HepG2 (cell line): ENCODE results near the gene AP3B1. TPM values are rescaled to one million over a fixed set of nuclear protein-coding genes. Genes with fewer than 3 reads are reported as not detected.

Experiments used
- ATAC-seq: fragments of 200-7000 bp; cut with Tn5 transposase; 3 replicates; pipeline ENCODE4 v1.9.1; 2020; ENCODE audit warnings: mild to moderate bottlenecking, moderate library complexity
- BruUV-seq: library from RNA; stranded (reverse); fragments of 400-500 nt; replicated peaks from 2 replicates; lab custom pipeline; 2021; lab: Mats Ljungman, UMichigan
- CTCF ChIA-PET: fragments of 300-600 bp; formaldehyde crosslinking; extraction: SDS; loops from one replicate; lab custom pipeline; 2021; ENCODE audit warnings: low total read pairs, inconsistent platforms, low intra/inter-chr PET ratio; lab: Yijun Ruan, JAX
- POLR2A ChIA-PET: fragments of 350-600 bp; sonication (Branson Sonifier 250); formaldehyde crosslinking; loops from one replicate; lab custom pipeline; 2020; ENCODE audit warnings: antibody characterized with exemption, inconsistent platforms; lab: Yijun Ruan, JAX
- DNase-seq: peaks from one replicate; pipeline ENCODE4 v3.0.0-alpha.2; 2015; ENCODE audit warnings: low spot score
- FAIRE-seq: peaks from 3 replicates; lab custom pipeline; 2011; peaks lifted over from hg19 to GRCh38; lab: Jason Lieb, UNC
- H2AFZ ChIP-seq: one replicate; pipeline ENCODE4 v1.6.1; 2011; ENCODE audit warnings: low read length, inconsistent platforms
- H3K27ac ChIP-seq: fragments of 300-600 bp; 3 replicates; pipeline ENCODE4 v1.8.0; 2011; ENCODE audit warnings: mixed run types, mild to moderate bottlenecking, mixed read lengths, low read length, inconsistent platforms; ENCODE audit not compliant: insufficient read depth; ENCODE audit errors: extremely low read length
- H3K27me3 ChIP-seq, 2 experiments: fragments of 200-600 bp in 1 of 2; 2 replicates in 1 of 2; 3 replicates in 1 of 2; pipeline versions ENCODE4 v1.6.0 to v1.8.0; 2011; ENCODE audit warnings: low read length in 2 of 2, mild to moderate bottlenecking in 2 of 2, moderate library complexity in 2 of 2, inconsistent platforms in 1 of 2; ENCODE audit not compliant: insufficient read depth in 2 of 2, control insufficient read depth in 1 of 2
- H3K36me3 ChIP-seq, 2 experiments: fragments of 200-600 bp in 1 of 2; replicated peaks in 1 of 2; 2 replicates in 1 of 2; 3 replicates in 1 of 2; pipeline versions ENCODE4 v1.5.1 to v1.8.0; 2011; ENCODE audit warnings: low read length in 2 of 2, inconsistent platforms in 1 of 2; ENCODE audit not compliant: insufficient read depth in 2 of 2, control insufficient read depth in 1 of 2
- H3K4me1 ChIP-seq: 2 replicates; pipeline ENCODE4 v1.5.1; 2012; ENCODE audit warnings: low read length, inconsistent platforms; ENCODE audit not compliant: insufficient read depth
- H3K4me2 ChIP-seq: 2 replicates; pipeline ENCODE4 v1.6.0; 2011; ENCODE audit warnings: low read depth, low read length, inconsistent platforms
- H3K4me3 ChIP-seq, 3 experiments: fragments of 200-600 bp in 1 of 3; sonication (generic), shearing (Covaris generic) in 1 of 3; replicated peaks in 1 of 3; 2 replicates each; pipeline ENCODE4 v1.5.1; 2011 to 2016; ENCODE audit warnings: low read length in 3 of 3, inconsistent platforms in 2 of 3, low read depth in 2 of 3, mild to moderate bottlenecking in 2 of 3, control low read depth in 1 of 3, mixed read lengths in 1 of 3; ENCODE audit not compliant: insufficient read depth in 1 of 3
- H3K79me2 ChIP-seq: one replicate; pipeline ENCODE4 v1.6.1; 2011; ENCODE audit warnings: low read length, inconsistent platforms; ENCODE audit not compliant: insufficient read depth
- H3K9ac ChIP-seq: 2 replicates; pipeline ENCODE4 v1.6.0; 2011; ENCODE audit warnings: mild to moderate bottlenecking, low read depth, low read length, inconsistent platforms; ENCODE audit not compliant: insufficient read depth
- H3K9me3 ChIP-seq: 2 replicates; pipeline ENCODE4 v1.5.1; 2012; ENCODE audit warnings: mild to moderate bottlenecking, low read length
- H4K20me1 ChIP-seq: 2 replicates; pipeline ENCODE4 v1.6.0; 2011; ENCODE audit warnings: inconsistent platforms, mild to moderate bottlenecking, low read length, moderate library complexity; ENCODE audit not compliant: insufficient read depth
- BRCA1 ChIP-seq: sonication (generic); formaldehyde crosslinking; IDR thresholded peaks from 2 replicates; pipeline ENCODE4 v1.4.0; 2020; ENCODE audit warnings: missing genetic modification reagents
- ESRRA ChIP-seq: sonication (generic); formaldehyde crosslinking; IDR thresholded peaks from 2 replicates; pipeline ENCODE4 v1.5.1; 2020; ENCODE audit warnings: mild to moderate bottlenecking, low read depth, missing genetic modification reagents
- GABPA ChIP-seq, 2 experiments: IDR thresholded peaks; 2 replicates each; pipeline ENCODE4 v1.6.1; 2011 to 2016; ENCODE audit warnings: low read depth in 2 of 2, low read length in 1 of 2, missing biosample characterization in 1 of 2, missing genetic modification characterization in 1 of 2
- GZF1 ChIP-seq: sonication (generic); formaldehyde crosslinking; IDR thresholded peaks from 2 replicates; pipeline ENCODE4 v1.5.1; 2020; ENCODE audit warnings: mild to moderate bottlenecking, missing genetic modification reagents
- HCFC1 ChIP-seq: fragments of 150-350 bp; IDR thresholded peaks from 2 replicates; pipeline ENCODE4 v1.6.1; 2014; ENCODE audit warnings: low read depth, low read length
- KDM4B ChIP-seq: sonication (generic); formaldehyde crosslinking; IDR thresholded peaks from 2 replicates; pipeline ENCODE4 v1.4.0; 2020; ENCODE audit warnings: missing genetic modification reagents
- MTF2 ChIP-seq: sonication (generic); formaldehyde crosslinking; IDR thresholded peaks from 2 replicates; pipeline ENCODE4 v1.5.0; 2020; ENCODE audit warnings: missing genetic modification reagents, borderline replicate concordance
- NBN ChIP-seq: fragments of 450-650 bp; conservative IDR thresholded peaks from 2 replicates; pipeline ENCODE4 v1.6.1; 2017
- NKX3-1 ChIP-seq: sonication (generic); formaldehyde crosslinking; IDR thresholded peaks from 2 replicates; pipeline ENCODE4 v1.5.0; 2020; ENCODE audit warnings: missing genetic modification reagents
- PAWR ChIP-seq: sonication (generic); formaldehyde crosslinking; IDR thresholded peaks from 2 replicates; pipeline ENCODE4 v1.4.0; 2020; ENCODE audit warnings: missing genetic modification reagents, mild to moderate bottlenecking, borderline replicate concordance
- ZKSCAN5 ChIP-seq: sonication (generic); formaldehyde crosslinking; IDR thresholded peaks from 2 replicates; pipeline ENCODE4 v1.5.1; 2020; ENCODE audit warnings: mild to moderate bottlenecking, missing genetic modification reagents
- ZNF317 ChIP-seq: sonication (generic); formaldehyde crosslinking; IDR thresholded peaks from 2 replicates; pipeline ENCODE4 v1.5.0; 2020; ENCODE audit warnings: mild to moderate bottlenecking, missing genetic modification reagents
- ZNF776 ChIP-seq: sonication (generic); formaldehyde crosslinking; IDR thresholded peaks from 2 replicates; pipeline ENCODE4 v1.4.0; 2020; ENCODE audit warnings: mild to moderate bottlenecking, missing genetic modification reagents
- WGBS: methylation state at CpG from one replicate; pipeline ENCODE4 v1.1.6; 2017; ENCODE audit warnings: low lambda C conversion rate; 5-methylcytosine and 5-hydroxymethylcytosine counted together
- in situ Hi-C: cut with HindIII; loops from 2 replicates; pipeline ENCODE4 v1.10.0; 2017; ENCODE audit warnings: low pct_unique_long_range_greater_than_20kb; ENCODE audit not compliant: extremely low pct_ligation_motif_present
- intact Hi-C: fragments of 100-400 bp; cut with micrococcal nuclease; formaldehyde crosslinking; loops from one replicate; pipeline ENCODE4 v1.10.0; 2022; ENCODE audit not compliant: unreplicated experiment
- polyA plus RNA-seq, 8 experiments: library from polyadenylated mRNA; depleted of rRNA in 3 of 8; stranded (reverse) in 7 of 8; unstranded in 1 of 8; fragments of >200 nt; fragmentation: Illumina TruSeq in 4 of 8; extraction: Trizol in 4 of 8; gene quantifications; 2 replicates each; pipeline versions ENCODE4 v1.2.1 to v1.2.3, GENCODE V29; 2011 to 2016; ENCODE audit warnings: low read depth in 4 of 8, missing spikeins in 1 of 8, mixed read lengths in 1 of 8; ENCODE audit not compliant: insufficient read depth in 1 of 8
- total RNA-seq, 5 experiments: library from RNA; depleted of rRNA; stranded (reverse); fragments of >200 nt; fragmentation: Illumina TruSeq; extraction: Trizol; gene quantifications; 2 replicates each; pipeline ENCODE4 v1.2.3, GENCODE V29; 2016; ENCODE audit warnings: low read depth in 1 of 5
- TF ChIP-seq, protein P1 (sequence below): sonication (generic); formaldehyde crosslinking; IDR thresholded peaks from 2 replicates; pipeline ENCODE4 v1.8.0; 2022; ENCODE audit warnings: low read depth, missing genetic modification reagents

The AP3B1 gene
- total and polyA plus RNA-seq, 2 of the 13 experiments (the other 11 are each of a cell fraction or from before 2014, with no cell fraction given) = 37.7 to 51.2 TPM

DNA sequence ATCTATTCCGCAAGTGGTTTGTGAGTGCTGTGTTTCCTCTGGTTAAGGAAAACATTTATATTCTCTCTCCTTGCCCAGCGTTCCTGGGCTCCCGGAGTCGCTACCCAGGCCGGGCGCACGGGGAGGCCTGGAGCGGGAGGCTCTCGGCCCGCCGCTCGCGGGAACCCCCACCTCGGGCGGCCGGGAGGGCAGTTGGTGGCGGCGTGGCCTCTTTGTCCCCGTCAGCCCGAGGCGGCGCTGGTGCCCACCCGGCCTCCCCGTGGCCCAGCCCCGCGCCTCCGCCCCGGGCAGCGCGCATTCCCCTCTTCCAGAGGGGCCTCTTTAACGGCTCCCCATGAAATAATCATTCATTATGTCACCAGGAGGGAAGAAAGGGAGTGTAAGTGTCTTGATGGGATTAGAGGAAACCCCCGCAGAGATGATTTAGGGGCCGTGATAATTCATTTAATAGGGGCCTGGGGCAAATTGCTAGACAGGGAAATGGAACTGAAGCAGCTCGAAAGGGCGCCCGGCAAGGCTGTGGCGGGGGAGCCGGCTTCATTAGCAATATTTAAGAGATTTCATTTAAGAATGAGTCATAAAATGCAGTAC lies 336.5 kb downstream of the AP3B1 start (continued):
- TF ChIP-seq ZNF776 (CRISPR knock-in tag) (no peak), KDM4B (CRISPR knock-in tag) (no peak), MTF2 (CRISPR knock-in tag) (no peak)
- TF ChIP-seq, all 625 proteins: peak for 0

GRCh38 chr5:77957516-77957915 lies 337.0 kb downstream of the AP3B1 start:
- H3K4me1 ChIP-seq = no peaks in the 10 kb centered on the region
- TF ChIP-seq, protein P1, sequence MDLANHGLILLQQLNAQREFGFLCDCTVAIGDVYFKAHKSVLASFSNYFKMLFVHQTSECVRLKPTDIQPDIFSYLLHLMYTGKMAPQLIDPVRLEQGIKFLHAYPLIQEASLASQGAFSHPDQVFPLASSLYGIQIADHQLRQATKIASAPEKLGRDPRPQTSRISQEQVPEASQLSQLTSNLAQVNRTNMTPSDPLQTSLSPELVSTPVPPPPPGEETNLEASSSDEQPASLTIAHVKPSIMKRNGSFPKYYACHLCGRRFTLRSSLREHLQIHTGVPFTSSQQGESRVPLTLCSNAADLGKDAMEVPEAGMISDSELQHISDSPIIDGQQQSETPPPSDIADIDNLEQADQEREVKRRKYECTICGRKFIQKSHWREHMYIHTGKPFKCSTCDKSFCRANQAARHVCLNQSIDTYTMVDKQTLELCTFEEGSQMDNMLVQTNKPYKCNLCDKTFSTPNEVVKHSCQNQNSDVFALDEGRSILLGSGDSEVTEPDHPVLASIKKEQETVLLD (CRISPR knock-in tag) = no peak
- TF ChIP-seq GZF1 = no peak
- no peak for TF ChIP-seq HCFC1
- TF ChIP-seq ZKSCAN5 (CRISPR knock-in tag) = no peak
- TF ChIP-seq BRCA1 (CRISPR knock-in tag) = no peak
- TF ChIP-seq GABPA (IDR thresholded peaks at IDR 0.05; ENCODE audit: low read depth, low read length) = no peak
- no peak for TF ChIP-seq GABPA (CRISPR knock-in tag; IDR thresholded peaks at IDR 0.05; ENCODE audit: low read depth)
- TF ChIP-seq ESRRA (CRISPR knock-in tag) = no peak
- TF ChIP-seq ZNF317 (CRISPR knock-in tag) = no peak
- no peak for TF ChIP-seq NBN
- no peak for TF ChIP-seq NKX3-1 (CRISPR knock-in tag)
- TF ChIP-seq PAWR (CRISPR knock-in tag) = no peak
- H3K79me2 ChIP-seq = no peaks in the 10 kb centered on the region
- no peaks in the 10 kb centered on the region for H3K9me3 ChIP-seq
- ATAC-seq (no peak), FAIRE-seq (no peak), DNase-seq (no peak)
- peaks cover 0 to 4% of the 10 kb centered on the region in 2 experiments; a peak in 1 of 5 replicates for H3K27me3 ChIP-seq
- in situ Hi-C loops (no loop called here), intact Hi-C loops (no loop called here)
- H4K20me1 ChIP-seq = no peaks in the 10 kb centered on the region
- H2AFZ ChIP-seq = no peak overlapping the region
- no peak overlapping the region for H3K4me2 ChIP-seq
- ChIA-PET POLR2A (no interaction called here), CTCF (no interaction called here)
- BruUV-seq = no TSS peak
- H3K27ac ChIP-seq = no peak overlapping the region
- 74% methylated on average over 20 of the region's 20 CpGs for WGBS
- no peaks in the 10 kb centered on the region for H3K36me3 ChIP-seq
- H3K4me3 ChIP-seq = no peak overlapping the region
- H3K9ac ChIP-seq = no peak overlapping the region
